Stimulated activated memory B cell treated with anti-CD40 and anti-IgM and Interleukin-4, amounts not matched to agents 10 μg/mL and 1 μg/mL and 100 μg/mL, for 72 hours (primary cell): ENCODE results near the gene PIGX.
"Not testable (repeated sequence)": the region's sequence is repeated elsewhere in the genome, so short reads cannot be mapped to it uniquely, and the experiment has no call there.

Source experiments
- ATAC-seq: fragments of 150-1000 bp; cut with Tn5 transposase; 2 replicates; pipeline ENCODE4 v1.10.0; 2021
- H3K27ac Mint-ChIP-seq: one replicate; pipeline ENCODE4 v1.8.0; 2022; ENCODE audit warnings: mild to moderate bottlenecking, mixed read lengths
- H3K27me3 Mint-ChIP-seq: one replicate; pipeline ENCODE4 v1.8.0; 2022; ENCODE audit warnings: mixed read lengths
- H3K36me3 Mint-ChIP-seq: one replicate; pipeline ENCODE4 v1.8.0; 2022; ENCODE audit warnings: mixed read lengths
- H3K4me1 Mint-ChIP-seq: one replicate; pipeline ENCODE4 v1.8.0; 2022; ENCODE audit warnings: mixed read lengths
- H3K4me3 Mint-ChIP-seq: one replicate; pipeline ENCODE4 v1.8.0; 2022; ENCODE audit warnings: mild to moderate bottlenecking, moderate library complexity, mixed read lengths
- H3K9me3 Mint-ChIP-seq: one replicate; pipeline ENCODE4 v1.8.0; 2022; ENCODE audit warnings: mixed read lengths

Gene PIGX

GRCh38 chr3:196694202-196694638, 18.0 kb upstream of the PIGX start:
- Mint-ChIP-seq H3K9me3 (no peaks in the 10 kb centered on the region), H3K4me1 (peaks cover 28% of the 10 kb centered on the region), H3K27me3 (no peaks in the 10 kb centered on the region), H3K4me3 (no peak overlapping the region), H3K36me3 (no peaks in the 10 kb centered on the region), H3K27ac (no peak overlapping the region)
- no peak for ATAC-seq

- peak; percentile 76 for ATAC-seq
- H3K27ac Mint-ChIP-seq: peak overlapping the region; percentile 81
- no peaks in the 10 kb centered on the region for H3K9me3 Mint-ChIP-seq
- peaks cover 23% of the 10 kb centered on the region for H3K4me1 Mint-ChIP-seq
- no peaks in the 10 kb centered on the region for H3K27me3 Mint-ChIP-seq
- H3K36me3 Mint-ChIP-seq: no peaks in the 10 kb centered on the region
- H3K4me3 Mint-ChIP-seq: peak overlapping the region; percentile 34
These were observed 17.0 kb upstream of the PIGX start for GRCh38 chr3:196694941-196695848.

GRCh38 chr3:196695849-196696226, 16.3 kb upstream of the PIGX start:
- Mint-ChIP-seq H3K4me3 (peak overlapping the region; percentile 34), H3K9me3 (no peaks in the 10 kb centered on the region), H3K27me3 (no peaks in the 10 kb centered on the region), H3K4me1 (peaks cover 21% of the 10 kb centered on the region), H3K36me3 (no peaks in the 10 kb centered on the region), H3K27ac (peak overlapping the region; percentile 81)
- no peak for ATAC-seq

- ATAC-seq: peak; percentile 44
- Mint-ChIP-seq H3K36me3 (no peaks in the 10 kb centered on the region), H3K4me1 (peaks cover 21% of the 10 kb centered on the region), H3K4me3 (no peak overlapping the region), H3K9me3 (no peaks in the 10 kb centered on the region), H3K27me3 (no peaks in the 10 kb centered on the region), H3K27ac (no peak overlapping the region)
These were observed 14.9 kb upstream of the PIGX start for GRCh38 chr3:196697270-196697669.

GRCh38 chr3:196699749-196700148, 12.4 kb upstream of the PIGX start:
- H3K4me3 Mint-ChIP-seq: no peak overlapping the region
- peaks cover 21% of the 10 kb centered on the region for H3K4me1 Mint-ChIP-seq
- no peak overlapping the region for H3K27ac Mint-ChIP-seq
- ATAC-seq: no peak
- H3K9me3 Mint-ChIP-seq: no peaks in the 10 kb centered on the region
- no peaks in the 10 kb centered on the region for H3K36me3 Mint-ChIP-seq
- no peaks in the 10 kb centered on the region for H3K27me3 Mint-ChIP-seq

GRCh38 chr3:196700801-196701200, 11.4 kb upstream of the PIGX start:
- Mint-ChIP-seq H3K36me3 (no peaks in the 10 kb centered on the region), H3K4me1 (peaks cover 11% of the 10 kb centered on the region), H3K4me3 (no peak overlapping the region), H3K9me3 (no peaks in the 10 kb centered on the region), H3K27ac (no peak overlapping the region), H3K27me3 (no peaks in the 10 kb centered on the region)
- no peak for ATAC-seq

- H3K4me3 Mint-ChIP-seq: no peak overlapping the region
- H3K36me3 Mint-ChIP-seq: peaks cover 8% of the 10 kb centered on the region
- H3K27me3 Mint-ChIP-seq: no peaks in the 10 kb centered on the region
- H3K4me1 Mint-ChIP-seq: peaks cover 12% of the 10 kb centered on the region
- H3K27ac Mint-ChIP-seq: no peak overlapping the region
- H3K9me3 Mint-ChIP-seq: no peaks in the 10 kb centered on the region
- no peak for ATAC-seq
These were observed 5.8 kb upstream of the PIGX start for GRCh38 chr3:196706327-196706726.

- Mint-ChIP-seq H3K36me3 (peaks cover 8% of the 10 kb centered on the region), H3K4me3 (no peak overlapping the region), H3K27me3 (no peaks in the 10 kb centered on the region)
These were observed 5.4 kb upstream of the PIGX start for GRCh38 chr3:196706731-196707130.

GRCh38 chr3:196707566-196707965, 4.6 kb upstream of the PIGX start:
- Mint-ChIP-seq H3K4me3 (no peak overlapping the region), H3K27ac (no peak overlapping the region), H3K4me1 (peaks cover 18% of the 10 kb centered on the region), H3K36me3 (peaks cover 8% of the 10 kb centered on the region), H3K9me3 (no peaks in the 10 kb centered on the region), H3K27me3 (no peaks in the 10 kb centered on the region)
- ATAC-seq: no peak

More at GRCh38 chr3:196706731-196707130, 5.4 kb upstream of the PIGX start:
- Mint-ChIP-seq H3K9me3 (no peaks in the 10 kb centered on the region), H3K4me1 (peaks cover 16% of the 10 kb centered on the region), H3K27ac (no peak overlapping the region)
- ATAC-seq: no peak

- no peak for ATAC-seq
- Mint-ChIP-seq H3K9me3 (no peaks in the 10 kb centered on the region), H3K4me1 (peaks cover 18% of the 10 kb centered on the region), H3K4me3 (no peak overlapping the region), H3K36me3 (peaks cover 8% of the 10 kb centered on the region), H3K27me3 (no peaks in the 10 kb centered on the region), H3K27ac (no peak overlapping the region)
These were observed 3.7 kb upstream of the PIGX start for GRCh38 chr3:196708467-196708866.

- Mint-ChIP-seq H3K9me3 (no peaks in the 10 kb centered on the region), H3K4me3 (peak overlapping the region; percentile 86), H3K27me3 (no peaks in the 10 kb centered on the region), H3K4me1 (peaks cover 14% of the 10 kb centered on the region), H3K36me3 (peaks cover 1% of the 10 kb centered on the region), H3K27ac (peak overlapping the region; percentile 99)
- ATAC-seq: peak; percentile 83
These were observed 587 bp downstream of the PIGX start for GRCh38 chr3:196712514-196713413.

GRCh38 chr3:196717162-196717561, 5.0 kb downstream of the PIGX start:
- peak; percentile 2 for ATAC-seq
- H3K27ac Mint-ChIP-seq, H3K9me3 Mint-ChIP-seq, H3K4me1 Mint-ChIP-seq, H3K27me3 Mint-ChIP-seq, H3K4me3 Mint-ChIP-seq: not testable (repeated sequence)
- H3K36me3 Mint-ChIP-seq: peaks cover 25% of the 10 kb centered on the region

GRCh38 chr3:196721097-196721496, 8.9 kb downstream of the PIGX start:
- no peak overlapping the region for H3K27ac Mint-ChIP-seq
- peaks cover 47% of the 10 kb centered on the region for H3K36me3 Mint-ChIP-seq
- no peaks in the 10 kb centered on the region for H3K4me1 Mint-ChIP-seq
- H3K9me3 Mint-ChIP-seq: peaks cover 5% of the 10 kb centered on the region
- H3K27me3 Mint-ChIP-seq: no peaks in the 10 kb centered on the region
- H3K4me3 Mint-ChIP-seq: no peak overlapping the region
- no peak for ATAC-seq

- Mint-ChIP-seq H3K9me3 (no peaks in the 10 kb centered on the region), H3K36me3 (peaks cover 38% of the 10 kb centered on the region), H3K4me1 (peaks cover 9% of the 10 kb centered on the region), H3K27me3 (no peaks in the 10 kb centered on the region), H3K4me3 (no peak overlapping the region), H3K27ac (no peak overlapping the region)
- ATAC-seq: peak; percentile 65
These were observed 14.9 kb downstream of the PIGX start for GRCh38 chr3:196726788-196727675.

GRCh38 chr3:196735751-196736150, 23.6 kb downstream of the PIGX start:
- Mint-ChIP-seq H3K9me3 (peaks cover 3% of the 10 kb centered on the region), H3K4me1 (peaks cover 3% of the 10 kb centered on the region), H3K36me3 (peaks cover 23% of the 10 kb centered on the region), H3K27me3 (no peaks in the 10 kb centered on the region), H3K27ac (no peak overlapping the region), H3K4me3 (no peak overlapping the region)
- no peak for ATAC-seq
